GM23338 (cell line): Measurements from ENCODE around the gene GRIA4.

ENCODE experiments used
- EZH2 ChIP-seq: fragments of 200-600 bp; sonication (generic); IDR thresholded peaks from one replicate; pipeline ENCODE4 v1.8.0; 2017; ENCODE audit warnings: antibody characterized with exemption, mild to moderate bottlenecking, low read depth; ENCODE audit not compliant: unreplicated experiment
- EZH2phosphoT487 ChIP-seq: fragments of 200-600 bp; sonication (generic); IDR thresholded peaks from one replicate; pipeline ENCODE4 v1.8.1; 2018; ENCODE audit warnings: antibody characterized with exemption; ENCODE audit not compliant: unreplicated experiment
- POLR2AphosphoS5 ChIP-seq: IDR thresholded peaks from 2 replicates; pipeline ENCODE4 v1.6.1; 2016; ENCODE audit warnings: antibody characterized with exemption, low read depth
- ZNF114 ChIP-seq: fragments of 250-450 bp; sonication (Bioruptor Pico); IDR thresholded peaks from 2 replicates; pipeline ENCODE4 v1.5.0; 2020; ENCODE audit warnings: mild to moderate bottlenecking, moderate library complexity
- TF ChIP-seq, protein P1 (sequence below), 2 experiments: fragments of 200-600 bp in 1 of 2; sonication (generic) in 1 of 2; conservative IDR thresholded peaks; 2 replicates each; pipeline versions ENCODE4 v1.5.1 to v1.6.1; 2016 to 2017; ENCODE audit warnings: antibody characterized with exemption in 2 of 2, low read depth in 2 of 2, mild to moderate bottlenecking in 2 of 2, moderate library complexity in 1 of 2
- TF ChIP-seq, protein P2 (sequence below): fragments of 250-450 bp; sonication (Bioruptor Pico); IDR thresholded peaks from 2 replicates; pipeline ENCODE4 v1.5.0; 2020; ENCODE audit warnings: mild to moderate bottlenecking, moderate library complexity
- TF ChIP-seq, protein P3 (sequence below): IDR thresholded peaks from one replicate; pipeline ENCODE4 v1.6.1; 2018; ENCODE audit warnings: antibody characterized with exemption; ENCODE audit not compliant: unreplicated experiment

DNA sequence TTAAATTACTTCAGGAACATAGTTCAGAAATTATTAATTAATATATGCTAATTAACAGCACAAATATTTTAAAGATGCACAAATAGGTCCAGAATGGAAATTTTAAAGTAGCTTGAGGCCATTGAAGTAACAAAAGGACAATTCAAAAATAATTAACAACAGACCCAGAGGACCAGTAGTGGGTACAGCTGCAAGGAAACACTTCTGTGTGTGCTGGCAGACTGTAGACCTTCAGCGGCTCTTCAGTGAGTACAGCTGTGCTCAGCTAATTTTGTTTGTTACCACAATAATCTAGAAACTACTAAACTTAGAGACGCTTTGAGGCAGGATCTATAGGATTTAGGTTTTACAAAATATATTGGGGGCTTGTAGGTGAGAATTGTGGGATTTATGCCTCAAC, 103.8 kb downstream of the GRIA4 start:
- TF ChIP-seq ZNF114 (CRISPR knock-in tag) (no peak), EZH2phosphoT487 (no peak), POLR2AphosphoS5 (no peak), EZH2 (no peak)
- TF ChIP-seq, protein P1, sequence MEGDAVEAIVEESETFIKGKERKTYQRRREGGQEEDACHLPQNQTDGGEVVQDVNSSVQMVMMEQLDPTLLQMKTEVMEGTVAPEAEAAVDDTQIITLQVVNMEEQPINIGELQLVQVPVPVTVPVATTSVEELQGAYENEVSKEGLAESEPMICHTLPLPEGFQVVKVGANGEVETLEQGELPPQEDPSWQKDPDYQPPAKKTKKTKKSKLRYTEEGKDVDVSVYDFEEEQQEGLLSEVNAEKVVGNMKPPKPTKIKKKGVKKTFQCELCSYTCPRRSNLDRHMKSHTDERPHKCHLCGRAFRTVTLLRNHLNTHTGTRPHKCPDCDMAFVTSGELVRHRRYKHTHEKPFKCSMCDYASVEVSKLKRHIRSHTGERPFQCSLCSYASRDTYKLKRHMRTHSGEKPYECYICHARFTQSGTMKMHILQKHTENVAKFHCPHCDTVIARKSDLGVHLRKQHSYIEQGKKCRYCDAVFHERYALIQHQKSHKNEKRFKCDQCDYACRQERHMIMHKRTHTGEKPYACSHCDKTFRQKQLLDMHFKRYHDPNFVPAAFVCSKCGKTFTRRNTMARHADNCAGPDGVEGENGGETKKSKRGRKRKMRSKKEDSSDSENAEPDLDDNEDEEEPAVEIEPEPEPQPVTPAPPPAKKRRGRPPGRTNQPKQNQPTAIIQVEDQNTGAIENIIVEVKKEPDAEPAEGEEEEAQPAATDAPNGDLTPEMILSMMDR (conservative IDR thresholded peaks at IDR 0.05; ENCODE audit: low read depth in 2 of 2), result no peak
- TF ChIP-seq, protein P2, sequence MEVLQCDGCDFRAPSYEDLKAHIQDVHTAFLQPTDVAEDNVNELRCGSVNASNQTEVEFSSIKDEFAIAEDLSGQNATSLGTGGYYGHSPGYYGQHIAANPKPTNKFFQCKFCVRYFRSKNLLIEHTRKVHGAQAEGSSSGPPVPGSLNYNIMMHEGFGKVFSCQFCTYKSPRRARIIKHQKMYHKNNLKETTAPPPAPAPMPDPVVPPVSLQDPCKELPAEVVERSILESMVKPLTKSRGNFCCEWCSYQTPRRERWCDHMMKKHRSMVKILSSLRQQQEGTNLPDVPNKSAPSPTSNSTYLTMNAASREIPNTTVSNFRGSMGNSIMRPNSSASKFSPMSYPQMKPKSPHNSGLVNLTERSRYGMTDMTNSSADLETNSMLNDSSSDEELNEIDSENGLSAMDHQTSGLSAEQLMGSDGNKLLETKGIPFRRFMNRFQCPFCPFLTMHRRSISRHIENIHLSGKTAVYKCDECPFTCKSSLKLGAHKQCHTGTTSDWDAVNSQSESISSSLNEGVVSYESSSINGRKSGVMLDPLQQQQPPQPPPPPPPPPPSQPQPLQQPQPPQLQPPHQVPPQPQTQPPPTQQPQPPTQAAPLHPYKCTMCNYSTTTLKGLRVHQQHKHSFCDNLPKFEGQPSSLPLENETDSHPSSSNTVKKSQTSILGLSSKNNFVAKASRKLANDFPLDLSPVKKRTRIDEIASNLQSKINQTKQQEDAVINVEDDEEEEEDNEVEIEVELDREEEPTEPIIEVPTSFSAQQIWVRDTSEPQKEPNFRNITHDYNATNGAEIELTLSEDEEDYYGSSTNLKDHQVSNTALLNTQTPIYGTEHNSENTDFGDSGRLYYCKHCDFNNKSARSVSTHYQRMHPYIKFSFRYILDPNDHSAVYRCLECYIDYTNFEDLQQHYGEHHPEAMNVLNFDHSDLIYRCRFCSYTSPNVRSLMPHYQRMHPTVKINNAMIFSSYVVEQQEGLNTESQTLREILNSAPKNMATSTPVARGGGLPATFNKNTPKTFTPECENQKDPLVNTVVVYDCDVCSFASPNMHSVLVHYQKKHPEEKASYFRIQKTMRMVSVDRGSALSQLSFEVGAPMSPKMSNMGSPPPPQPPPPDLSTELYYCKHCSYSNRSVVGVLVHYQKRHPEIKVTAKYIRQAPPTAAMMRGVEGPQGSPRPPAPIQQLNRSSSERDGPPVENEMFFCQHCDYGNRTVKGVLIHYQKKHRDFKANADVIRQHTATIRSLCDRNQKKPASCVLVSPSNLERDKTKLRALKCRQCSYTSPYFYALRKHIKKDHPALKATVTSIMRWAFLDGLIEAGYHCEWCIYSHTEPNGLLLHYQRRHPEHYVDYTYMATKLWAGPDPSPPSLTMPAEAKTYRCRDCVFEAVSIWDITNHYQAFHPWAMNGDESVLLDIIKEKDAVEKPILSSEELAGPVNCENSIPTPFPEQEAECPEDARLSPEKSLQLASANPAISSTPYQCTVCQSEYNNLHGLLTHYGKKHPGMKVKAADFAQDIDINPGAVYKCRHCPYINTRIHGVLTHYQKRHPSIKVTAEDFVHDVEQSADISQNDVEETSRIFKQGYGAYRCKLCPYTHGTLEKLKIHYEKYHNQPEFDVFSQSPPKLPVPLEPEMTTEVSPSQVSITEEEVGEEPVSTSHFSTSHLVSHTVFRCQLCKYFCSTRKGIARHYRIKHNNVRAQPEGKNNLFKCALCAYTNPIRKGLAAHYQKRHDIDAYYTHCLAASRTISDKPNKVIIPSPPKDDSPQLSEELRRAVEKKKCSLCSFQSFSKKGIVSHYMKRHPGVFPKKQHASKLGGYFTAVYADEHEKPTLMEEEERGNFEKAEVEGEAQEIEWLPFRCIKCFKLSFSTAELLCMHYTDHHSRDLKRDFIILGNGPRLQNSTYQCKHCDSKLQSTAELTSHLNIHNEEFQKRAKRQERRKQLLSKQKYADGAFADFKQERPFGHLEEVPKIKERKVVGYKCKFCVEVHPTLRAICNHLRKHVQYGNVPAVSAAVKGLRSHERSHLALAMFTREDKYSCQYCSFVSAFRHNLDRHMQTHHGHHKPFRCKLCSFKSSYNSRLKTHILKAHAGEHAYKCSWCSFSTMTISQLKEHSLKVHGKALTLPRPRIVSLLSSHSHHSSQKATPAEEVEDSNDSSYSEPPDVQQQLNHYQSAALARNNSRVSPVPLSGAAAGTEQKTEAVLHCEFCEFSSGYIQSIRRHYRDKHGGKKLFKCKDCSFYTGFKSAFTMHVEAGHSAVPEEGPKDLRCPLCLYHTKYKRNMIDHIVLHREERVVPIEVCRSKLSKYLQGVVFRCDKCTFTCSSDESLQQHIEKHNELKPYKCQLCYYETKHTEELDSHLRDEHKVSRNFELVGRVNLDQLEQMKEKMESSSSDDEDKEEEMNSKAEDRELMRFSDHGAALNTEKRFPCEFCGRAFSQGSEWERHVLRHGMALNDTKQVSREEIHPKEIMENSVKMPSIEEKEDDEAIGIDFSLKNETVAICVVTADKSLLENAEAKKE (CRISPR knock-in tag), result no peak
- TF ChIP-seq, protein P3, sequence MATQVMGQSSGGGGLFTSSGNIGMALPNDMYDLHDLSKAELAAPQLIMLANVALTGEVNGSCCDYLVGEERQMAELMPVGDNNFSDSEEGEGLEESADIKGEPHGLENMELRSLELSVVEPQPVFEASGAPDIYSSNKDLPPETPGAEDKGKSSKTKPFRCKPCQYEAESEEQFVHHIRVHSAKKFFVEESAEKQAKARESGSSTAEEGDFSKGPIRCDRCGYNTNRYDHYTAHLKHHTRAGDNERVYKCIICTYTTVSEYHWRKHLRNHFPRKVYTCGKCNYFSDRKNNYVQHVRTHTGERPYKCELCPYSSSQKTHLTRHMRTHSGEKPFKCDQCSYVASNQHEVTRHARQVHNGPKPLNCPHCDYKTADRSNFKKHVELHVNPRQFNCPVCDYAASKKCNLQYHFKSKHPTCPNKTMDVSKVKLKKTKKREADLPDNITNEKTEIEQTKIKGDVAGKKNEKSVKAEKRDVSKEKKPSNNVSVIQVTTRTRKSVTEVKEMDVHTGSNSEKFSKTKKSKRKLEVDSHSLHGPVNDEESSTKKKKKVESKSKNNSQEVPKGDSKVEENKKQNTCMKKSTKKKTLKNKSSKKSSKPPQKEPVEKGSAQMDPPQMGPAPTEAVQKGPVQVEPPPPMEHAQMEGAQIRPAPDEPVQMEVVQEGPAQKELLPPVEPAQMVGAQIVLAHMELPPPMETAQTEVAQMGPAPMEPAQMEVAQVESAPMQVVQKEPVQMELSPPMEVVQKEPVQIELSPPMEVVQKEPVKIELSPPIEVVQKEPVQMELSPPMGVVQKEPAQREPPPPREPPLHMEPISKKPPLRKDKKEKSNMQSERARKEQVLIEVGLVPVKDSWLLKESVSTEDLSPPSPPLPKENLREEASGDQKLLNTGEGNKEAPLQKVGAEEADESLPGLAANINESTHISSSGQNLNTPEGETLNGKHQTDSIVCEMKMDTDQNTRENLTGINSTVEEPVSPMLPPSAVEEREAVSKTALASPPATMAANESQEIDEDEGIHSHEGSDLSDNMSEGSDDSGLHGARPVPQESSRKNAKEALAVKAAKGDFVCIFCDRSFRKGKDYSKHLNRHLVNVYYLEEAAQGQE, result no peak
